T47D (cell line): ENCODE data around the gene ZNF26.
"Not testable (repeated sequence)": the region's sequence is repeated elsewhere in the genome, so short reads cannot be mapped to it uniquely, and the experiment has no call there.

Experiments used
- DNase-seq, 2 experiments: peaks; one replicate each; pipeline versions ENCODE4 v3.0.0 to v3.0.0-alpha.2; 2011 to 2012; ENCODE audit warnings: low read depth in 1 of 2, low spot score in 1 of 2
- JUND ChIP-seq: IDR thresholded peaks from 2 replicates; pipeline ENCODE4 v1.6.1; 2012; ENCODE audit warnings: low read depth
- in situ Hi-C: cut with HindIII; loops from 2 replicates; pipeline ENCODE4 v1.10.0; 2016; ENCODE audit warnings: low sequenced_read_pairs, low pct_unique_long_range_greater_than_20kb

ZNF26 gene

GRCh38 chr12:132966676-132967415, 19.3 kb upstream of the ZNF26 start:
- in situ Hi-C loops, result no loop called here
- no peak for DNase-seq

DNA sequence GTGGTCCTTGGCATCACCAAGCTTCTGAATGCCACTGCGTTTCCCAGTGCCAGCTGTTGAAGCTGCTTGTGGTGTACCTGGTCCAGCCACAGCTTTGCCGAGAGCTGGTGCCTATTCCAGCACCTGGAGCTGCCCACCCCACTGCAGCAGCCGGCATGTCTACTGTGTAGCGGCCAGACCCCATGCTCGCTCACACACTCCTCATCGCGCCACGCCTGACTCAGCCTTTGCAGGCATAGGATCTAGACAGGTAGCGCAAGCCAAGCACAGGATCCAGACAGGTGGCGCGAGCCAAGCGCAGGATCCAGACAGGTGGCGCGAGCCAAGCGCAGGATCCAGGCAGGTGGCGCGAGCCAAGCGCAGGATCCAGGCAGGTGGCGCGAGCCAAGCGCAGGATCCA, 18.4 kb upstream of the ZNF26 start:
- DNase-seq, result no peak
- TF ChIP-seq JUND, result no peak
- in situ Hi-C loops, result no loop called here

More at GRCh38 chr12:132966676-132967415, 19.3 kb upstream of the ZNF26 start:
- no peak for TF ChIP-seq JUND

DNA sequence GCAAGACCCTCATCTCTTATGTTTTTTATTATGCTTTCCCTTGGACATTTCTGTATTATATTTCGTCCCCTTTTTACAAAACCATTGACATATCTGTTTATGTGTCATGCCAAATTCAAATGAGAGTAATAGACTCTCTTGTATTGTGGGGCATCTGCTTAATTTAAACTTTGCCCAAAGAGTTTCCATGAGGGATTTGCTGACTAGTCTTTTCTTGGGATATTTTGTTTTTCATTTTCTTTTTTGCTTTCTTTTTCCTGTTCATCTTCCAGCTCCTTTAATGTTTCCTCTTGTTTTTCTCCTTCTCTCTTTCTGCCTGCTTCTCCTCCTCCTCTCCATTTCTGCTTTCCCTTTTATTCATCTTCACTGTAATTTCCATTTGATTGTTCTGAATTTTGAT, 13.8 kb upstream of the ZNF26 start:
- in situ Hi-C loops, result no loop called here
- DNase-seq, result no peak
- no peak for TF ChIP-seq JUND

DNA sequence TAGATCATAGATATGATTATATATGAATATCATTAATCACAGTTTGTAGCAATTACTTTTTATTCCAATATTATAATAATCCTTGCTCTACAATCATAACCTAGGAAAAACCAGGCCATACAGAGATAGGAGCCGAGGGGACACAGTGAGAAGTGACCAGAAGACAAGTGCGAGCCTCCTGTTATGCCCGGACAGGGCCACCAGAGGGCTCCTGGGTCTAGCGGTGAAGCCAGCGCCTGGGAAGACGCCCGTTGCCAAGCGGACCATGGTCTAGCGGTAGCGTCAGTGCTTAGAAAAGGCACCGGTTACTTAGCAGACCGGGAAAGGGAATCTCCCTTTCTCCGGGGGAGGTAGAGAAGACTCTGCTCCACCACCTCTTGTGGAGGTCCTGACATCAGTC, 9.3 kb upstream of the ZNF26 start:
- in situ Hi-C loops, result not testable (repeated sequence)
- DNase-seq, result peak in 1 of 2 experiments; percentile 84

DNA sequence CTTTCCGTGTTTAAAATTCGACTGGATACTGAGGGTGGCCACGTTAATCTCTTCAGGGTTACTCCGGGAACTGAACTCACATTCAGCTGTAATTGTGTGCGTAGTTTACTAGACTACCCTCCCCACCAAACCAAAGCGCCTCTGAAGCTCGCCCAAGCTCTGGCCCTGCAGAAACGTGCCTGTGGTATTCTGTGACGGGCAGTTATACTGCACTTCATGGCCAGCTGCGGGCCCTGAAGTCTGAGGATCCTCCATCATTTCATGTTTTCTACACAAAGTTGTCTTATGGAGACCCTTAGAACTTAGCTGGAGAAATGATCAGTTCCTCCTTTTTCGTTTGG, 688 bp downstream of the ZNF26 start:
- no peak for TF ChIP-seq JUND
- in situ Hi-C loops, result no loop called here
- peak; percentile 25 to 57 for DNase-seq

GRCh38 chr12:132998741-132999140, 12.6 kb downstream of the ZNF26 start:
- no peak for DNase-seq
- in situ Hi-C loops, result no loop called here
- no peak for TF ChIP-seq JUND

DNA sequence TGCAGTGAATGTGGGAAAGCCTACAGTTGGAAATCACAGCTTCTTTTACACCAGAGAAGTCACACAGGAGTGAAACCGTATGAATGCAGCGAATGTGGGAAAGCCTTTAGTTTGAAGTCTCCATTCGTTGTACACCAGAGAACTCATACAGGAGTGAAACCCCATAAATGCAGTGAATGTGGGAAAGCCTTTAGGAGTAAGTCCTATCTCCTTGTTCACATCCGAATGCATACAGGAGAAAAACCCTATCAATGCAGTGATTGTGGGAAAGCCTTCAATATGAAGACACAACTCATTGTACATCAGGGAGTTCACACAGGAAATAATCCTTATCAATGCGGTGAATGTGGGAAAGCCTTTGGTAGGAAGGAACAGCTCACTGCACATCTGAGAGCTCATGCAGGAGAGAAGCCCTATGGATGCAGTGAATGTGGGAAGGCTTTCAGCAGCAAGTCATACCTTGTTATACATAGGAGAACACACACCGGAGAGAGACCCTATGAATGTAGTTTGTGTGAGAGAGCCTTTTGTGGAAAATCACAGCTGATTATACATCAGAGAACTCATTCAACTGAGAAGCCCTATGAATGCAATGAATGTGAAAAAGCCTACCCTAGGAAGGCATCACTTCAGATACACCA, 24.6 kb downstream of the ZNF26 start:
- in situ Hi-C loops, result no loop called here
- TF ChIP-seq JUND, result no peak
- DNase-seq, result no peak

DNA sequence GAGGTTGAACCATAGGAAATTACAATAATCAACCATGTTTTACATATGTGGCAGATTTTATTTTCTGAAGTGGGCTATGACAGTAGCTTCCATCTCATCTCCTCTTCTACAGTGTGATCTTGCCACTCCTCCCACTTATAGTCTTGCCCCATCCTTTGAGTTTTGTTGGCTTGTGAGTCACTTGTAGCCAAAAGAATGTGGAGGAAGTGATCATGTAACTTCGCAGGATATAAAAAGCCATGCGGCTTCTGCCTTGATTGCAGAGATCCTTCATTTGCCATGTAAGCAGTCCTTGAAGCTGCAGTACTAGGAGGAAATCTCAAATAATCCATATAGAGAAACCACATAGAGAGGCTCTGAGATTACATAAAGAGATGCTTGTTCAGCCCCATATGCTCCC, 37.4 kb downstream of the ZNF26 start:
- no peak for DNase-seq
- no peak for TF ChIP-seq JUND
- in situ Hi-C loops, result no loop called here

GRCh38 chr12:133026996-133027395, 40.8 kb downstream of the ZNF26 start:
- peak in 1 of 2 experiments; percentile 84 for DNase-seq
- no peak; the same call in 1 of the 2 replicates for TF ChIP-seq JUND
- in situ Hi-C loops, result no loop called here

- peak; percentile 78 to 100 for DNase-seq
- in situ Hi-C loops, result no loop called here
- no peak for TF ChIP-seq JUND
Observed at GRCh38 chr12:133037207-133038005, 51.2 kb downstream of the ZNF26 start, which contains the start of gene ZNF84. Gene ZNF84, plus strand, starts transcription at chr12:133037509. Its CDS starts 3,959 bp downstream, at chr12:133041468.

DNA sequence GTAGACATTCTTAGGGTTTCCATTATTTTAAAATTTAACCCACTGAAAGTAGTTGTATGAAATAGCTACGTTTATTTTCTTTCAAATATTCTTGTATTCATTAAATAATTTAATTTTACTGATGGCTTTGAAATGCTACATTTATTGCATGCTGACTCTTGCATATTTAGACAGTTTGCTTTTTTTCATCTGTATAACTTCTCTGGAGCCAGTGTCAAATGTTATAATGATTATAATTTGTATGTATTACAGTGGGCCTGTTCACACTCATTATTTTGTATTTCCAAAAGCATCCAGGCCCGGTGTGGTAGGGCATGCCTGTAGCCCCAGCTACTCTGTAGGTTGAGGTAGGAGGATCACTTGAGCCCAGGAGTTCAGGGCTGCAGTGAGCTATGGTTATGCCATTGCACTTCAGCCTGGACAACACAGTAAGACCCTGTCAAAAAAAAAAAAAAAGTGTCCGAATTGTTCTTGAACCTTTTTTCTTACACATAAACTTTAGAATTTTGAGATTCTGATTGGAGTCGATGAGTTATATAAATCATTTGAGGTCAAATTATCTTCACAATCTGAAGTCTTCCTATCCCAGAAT, 52.0 kb downstream of the ZNF26 start:
- DNase-seq, result no peak
- in situ Hi-C loops, result no loop called here

GRCh38 chr12:133046698-133047097, 60.5 kb downstream of the ZNF26 start:
- in situ Hi-C loops, result no loop called here
- no peak for DNase-seq

More for the DNA sequence above, 52.0 kb downstream of the ZNF26 start:
- no peak for TF ChIP-seq JUND

More at GRCh38 chr12:133046698-133047097, 60.5 kb downstream of the ZNF26 start:
- no peak for TF ChIP-seq JUND
